Activated naive CD4-positive, alpha-beta T cell treated with Interleukin-2 at 50 U/mL for 16 hours (primary cell): ENCODE data around the gene OR6K3.
"Not testable (repeated sequence)": the region's sequence is repeated elsewhere in the genome, so short reads cannot be mapped to it uniquely, and the experiment has no call there.

Source experiments
- DNase-seq: peaks from one replicate; pipeline ENCODE4 v3.0.0-alpha.2; 2020

OR6K3 gene

GRCh38 chr1:158720620-158721019, at the start of gene OR6K3:
TSS of gene OR6K3 (minus strand) at chr1:158720720. CDS start at chr1:158718115, 2,605 bp downstream.
- no peak for DNase-seq

GRCh38 chr1:158754420-158754819, 33.9 kb upstream of the OR6K3 start, which contains the start of gene OR6K6:
TSS of gene OR6K6 (plus strand) at chr1:158754720. CDS start at chr1:158754888, 168 bp downstream.
- no peak for DNase-seq

GRCh38 chr1:158752155-158752712, 31.7 kb upstream of the OR6K3 start:
- no peak for DNase-seq

GRCh38 chr1:158735848-158736247, 15.3 kb upstream of the OR6K3 start:
- DNase-seq: no peak

- DNase-seq: no peak
These were observed 12.0 kb upstream of the OR6K3 start for GRCh38 chr1:158732524-158732923.

GRCh38 chr1:158731707-158732106, 11.2 kb upstream of the OR6K3 start:
- no peak for DNase-seq

- DNase-seq: no peak
These were observed 9.9 kb upstream of the OR6K3 start for GRCh38 chr1:158730453-158730852.

- no peak for DNase-seq
These were observed 8.1 kb upstream of the OR6K3 start for GRCh38 chr1:158728510-158729225.

GRCh38 chr1:158724442-158724841, 3.9 kb upstream of the OR6K3 start:
- DNase-seq: no peak

GRCh38 chr1:158719664-158720063, 856 bp downstream of the OR6K3 start:
- DNase-seq: no peak

- no peak for DNase-seq
These were observed 3.2 kb downstream of the OR6K3 start for GRCh38 chr1:158717344-158717743.

- no peak for DNase-seq
These were observed 4.2 kb downstream of the OR6K3 start for GRCh38 chr1:158716335-158716734.

GRCh38 chr1:158714754-158715153, 5.8 kb downstream of the OR6K3 start:
- DNase-seq: no peak

GRCh38 chr1:158711098-158711497, 9.4 kb downstream of the OR6K3 start:
- DNase-seq: no peak

- DNase-seq: no peak
These were observed 14.4 kb downstream of the OR6K3 start for GRCh38 chr1:158706096-158706495.

- no peak for DNase-seq
These were observed 20.0 kb downstream of the OR6K3 start, which contains the start of gene OR6K2 for GRCh38 chr1:158700552-158700951. TSS of gene OR6K2 (minus strand) at chr1:158700652. CDS start at chr1:158700652, 0 bp downstream.

GRCh38 chr1:158694596-158694995, 25.9 kb downstream of the OR6K3 start:
- no peak for DNase-seq

- DNase-seq: no peak
These were observed 28.2 kb downstream of the OR6K3 start for GRCh38 chr1:158692356-158692755.

GRCh38 chr1:158691907-158692306, 28.6 kb downstream of the OR6K3 start:
- no peak for DNase-seq

GRCh38 chr1:158691149-158691548, 29.4 kb downstream of the OR6K3 start:
- DNase-seq: not testable (repeated sequence)

- DNase-seq: no peak
These were observed 30.6 kb downstream of the OR6K3 start for GRCh38 chr1:158689875-158690274.

- DNase-seq: no peak
These were observed 31.4 kb downstream of the OR6K3 start for GRCh38 chr1:158689110-158689509.

- not testable (repeated sequence) for DNase-seq
These were observed 32.2 kb downstream of the OR6K3 start for GRCh38 chr1:158688343-158688742.

- DNase-seq: no peak
These were observed 33.5 kb downstream of the OR6K3 start for GRCh38 chr1:158687037-158687436.
